ENCODE results near the gene SCN7A.

The SCN7A gene

DNA sequence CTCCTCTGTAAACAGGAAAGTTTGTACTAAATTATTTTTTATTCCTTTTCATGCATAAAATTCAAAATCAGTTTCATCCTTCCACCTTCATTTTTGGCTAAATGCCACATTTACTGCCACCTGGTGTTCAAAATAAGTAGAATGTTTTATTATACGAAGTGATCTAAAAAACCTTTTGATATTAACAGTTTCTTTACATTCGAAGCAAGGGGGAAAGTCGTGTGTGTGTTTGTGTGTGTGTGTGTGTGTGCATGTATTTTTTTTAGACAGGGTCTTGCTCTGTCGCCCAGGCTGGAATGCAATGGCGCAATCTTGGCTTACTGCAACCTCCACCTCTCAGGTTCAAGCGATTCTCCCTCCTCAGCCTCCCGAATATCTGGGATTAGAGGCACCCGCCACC is 109.3 kb downstream of the SCN7A start:
- Histone ChIP-seq H3K9me3 (ENCODE audit: control extremely low read depth in 1 of 5, control insufficient read depth in 4 of 5, insufficient read depth in 2 of 5, low read depth in 1 of 5, low read length in 4 of 5) (no peaks in the 10 kb centered on the region), H3K4me3 (ENCODE audit: control insufficient read depth in 1 of 7, extremely low read depth in 1 of 7, insufficient read depth in 4 of 7, low read depth in 2 of 7, low read length in 6 of 7) (no peak overlapping the region), H3K4me1 (ENCODE audit: control extremely low read depth in 1 of 4, control insufficient read depth in 4 of 4, insufficient read depth in 4 of 4, low read length in 3 of 4) (peaks cover 0 to 2% (median 0%) of the 10 kb centered on the region in 4 experiments), H3K27ac (ENCODE audit: insufficient read depth in 1 of 2, low read depth in 1 of 2, low read length in 2 of 2, poor library complexity in 1 of 2, severe bottlenecking in 2 of 2) (no peak overlapping the region), H3K27me3 (replicated peaks in 2 of 5; ENCODE audit: control insufficient read depth in 4 of 5, insufficient read depth in 5 of 5, low read length in 4 of 5) (no peaks in the 10 kb centered on the region), H3K36me3 (ENCODE audit: control insufficient read depth in 4 of 4, insufficient read depth in 4 of 4, low read length in 3 of 4) (no peaks in the 10 kb centered on the region)
- DNase-seq, result peak; percentile 38 to 77 (median 66)
- POLR2A ChIA-PET, result no interaction called here
- WGBS (ENCODE audit: insufficient coverage), result 100% methylated on average over 5 of the region's 8 CpGs
- CTCF ChIA-PET, result interaction anchor here (0.9 to 4.1 kb wide), 9 partner anchors 9 to 45 kb away, joined by 3 to 37 read pairs (median 3); partner anchors contain the start of gene SCN9A

DNA sequence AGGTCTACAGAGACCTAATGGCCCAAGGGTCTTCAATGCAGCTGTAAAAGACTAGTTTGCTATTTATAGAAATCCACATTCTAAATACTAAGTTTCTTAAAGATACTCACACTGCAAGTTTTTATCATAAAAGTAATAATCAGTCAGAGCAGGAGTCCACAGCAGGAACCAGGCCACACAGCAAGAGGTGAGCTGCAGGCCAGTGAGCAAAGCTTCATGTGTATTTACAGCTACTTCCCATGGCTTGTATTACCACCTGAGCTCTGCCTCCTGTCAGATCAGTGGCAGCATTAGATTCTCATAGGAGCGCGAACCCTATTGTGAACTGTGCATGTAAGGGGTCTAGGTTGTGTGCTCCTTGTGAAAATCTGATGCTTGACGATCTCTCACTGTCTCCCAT is 111.6 kb downstream of the SCN7A start:
- no peaks in the 10 kb centered on the region for H3K4me1 ChIP-seq (ENCODE audit: control extremely low read depth in 1 of 4, control insufficient read depth in 4 of 4, insufficient read depth in 4 of 4, low read length in 3 of 4)
- no peaks in the 10 kb centered on the region for H3K36me3 ChIP-seq (ENCODE audit: control insufficient read depth in 4 of 4, insufficient read depth in 4 of 4, low read length in 3 of 4)
- H3K4me3 ChIP-seq (ENCODE audit: control insufficient read depth in 1 of 7, extremely low read depth in 1 of 7, insufficient read depth in 4 of 7, low read depth in 2 of 7, low read length in 6 of 7), result no peak overlapping the region
- CTCF ChIA-PET, result interaction anchor here (1.5 to 3.8 kb wide), 3 partner anchors 8 to 29 kb away, joined by 3 to 33 read pairs (median 7); no protein-coding TSS in a partner anchor
- H3K27me3 ChIP-seq (replicated peaks in 2 of 5; ENCODE audit: control insufficient read depth in 4 of 5, insufficient read depth in 5 of 5, low read length in 4 of 5), result no peaks in the 10 kb centered on the region
- H3K9me3 ChIP-seq (ENCODE audit: control extremely low read depth in 1 of 5, control insufficient read depth in 4 of 5, insufficient read depth in 2 of 5, low read depth in 1 of 5, low read length in 4 of 5), result no peaks in the 10 kb centered on the region
- POLR2A ChIA-PET, result no interaction called here
- DNase-seq, result no peak
- no peak overlapping the region for H3K27ac ChIP-seq (ENCODE audit: insufficient read depth in 1 of 2, low read depth in 1 of 2, low read length in 2 of 2, poor library complexity in 1 of 2, severe bottlenecking in 2 of 2)
- no CpG with 5 or more reads among the region's 3 CpGs for WGBS (ENCODE audit: insufficient coverage)

DNA sequence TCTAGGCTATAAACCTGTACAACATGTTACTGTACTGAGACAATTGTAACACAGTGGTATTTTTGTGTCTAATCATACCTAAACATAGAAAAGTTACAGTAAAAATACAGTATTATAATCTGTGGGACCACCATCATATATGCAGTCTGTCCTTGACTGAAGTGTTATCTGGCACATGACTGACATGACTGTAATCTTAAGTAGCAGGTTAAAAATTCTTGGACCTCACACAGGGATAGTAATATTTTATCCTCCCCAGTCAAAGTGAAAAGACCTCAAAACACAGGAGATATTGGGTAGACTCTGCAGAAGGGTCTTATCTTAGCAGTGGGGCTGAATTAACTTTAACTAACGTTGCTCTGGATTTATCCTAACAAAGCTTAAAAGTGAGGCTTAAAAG is 113.4 kb downstream of the SCN7A start:
- H3K9me3 ChIP-seq (ENCODE audit: control extremely low read depth in 1 of 5, control insufficient read depth in 4 of 5, insufficient read depth in 2 of 5, low read depth in 1 of 5, low read length in 4 of 5), result no peaks in the 10 kb centered on the region
- H3K4me3 ChIP-seq (ENCODE audit: control insufficient read depth in 1 of 7, extremely low read depth in 1 of 7, insufficient read depth in 4 of 7, low read depth in 2 of 7, low read length in 6 of 7), result no peak overlapping the region
- H3K27ac ChIP-seq (ENCODE audit: insufficient read depth in 1 of 2, low read depth in 1 of 2, low read length in 2 of 2, poor library complexity in 1 of 2, severe bottlenecking in 2 of 2), result no peak overlapping the region
- H3K27me3 ChIP-seq (replicated peaks in 2 of 5; ENCODE audit: control insufficient read depth in 4 of 5, insufficient read depth in 5 of 5, low read length in 4 of 5), result no peaks in the 10 kb centered on the region
- no peak for DNase-seq
- WGBS (ENCODE audit: insufficient coverage), result 100% methylated on average over 1 of the region's 1 CpG
- ChIA-PET CTCF (interaction anchor here (0.9 to 3.8 kb wide), 2 partner anchors 17 to 20 kb away, joined by 3 to 33 read pairs; no protein-coding TSS in a partner anchor), POLR2A (no interaction called here)
- H3K4me1 ChIP-seq (ENCODE audit: control extremely low read depth in 1 of 4, control insufficient read depth in 4 of 4, insufficient read depth in 4 of 4, low read length in 3 of 4), result peaks cover 0 to 7% (median 4%) of the 10 kb centered on the region in 4 experiments
- H3K36me3 ChIP-seq (ENCODE audit: control insufficient read depth in 4 of 4, insufficient read depth in 4 of 4, low read length in 3 of 4), result no peaks in the 10 kb centered on the region

DNA sequence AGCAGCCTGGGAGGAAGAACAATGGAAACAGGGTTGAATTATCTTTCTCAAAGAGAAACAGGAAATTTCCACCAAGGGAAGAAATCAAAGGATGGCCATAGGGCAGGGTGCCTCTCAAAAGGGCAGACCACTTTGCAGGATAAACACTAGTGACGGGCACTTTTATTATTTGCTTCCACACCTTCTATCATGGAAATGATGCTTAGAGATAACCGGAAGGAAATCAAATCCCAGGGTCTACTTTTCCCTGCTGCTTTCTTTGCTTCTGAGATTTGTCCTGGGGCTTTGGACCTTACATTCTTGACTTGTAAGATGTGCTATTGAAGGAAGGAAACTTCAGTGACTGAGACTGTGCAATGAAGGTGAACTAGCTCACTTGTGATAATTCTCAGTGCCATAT is 117.2 kb downstream of the SCN7A start:
- Histone ChIP-seq H3K27me3 (replicated peaks in 2 of 5; ENCODE audit: control insufficient read depth in 4 of 5, insufficient read depth in 5 of 5, low read length in 4 of 5) (no peaks in the 10 kb centered on the region), H3K9me3 (ENCODE audit: control extremely low read depth in 1 of 5, control insufficient read depth in 4 of 5, insufficient read depth in 2 of 5, low read depth in 1 of 5, low read length in 4 of 5) (no peaks in the 10 kb centered on the region), H3K27ac (ENCODE audit: insufficient read depth in 1 of 2, low read depth in 1 of 2, low read length in 2 of 2, poor library complexity in 1 of 2, severe bottlenecking in 2 of 2) (no peak overlapping the region), H3K36me3 (ENCODE audit: control insufficient read depth in 4 of 4, insufficient read depth in 4 of 4, low read length in 3 of 4) (no peaks in the 10 kb centered on the region), H3K4me1 (ENCODE audit: control extremely low read depth in 1 of 4, control insufficient read depth in 4 of 4, insufficient read depth in 4 of 4, low read length in 3 of 4) (peaks cover 10 to 34% (median 24%) of the 10 kb centered on the region in 4 experiments), H3K4me3 (ENCODE audit: control insufficient read depth in 1 of 7, extremely low read depth in 1 of 7, insufficient read depth in 4 of 7, low read depth in 2 of 7, low read length in 6 of 7) (peak overlapping the region in 4 of 7 experiments; percentile 83 to 94 (median 93))
- DNase-seq, result no peak
- WGBS (ENCODE audit: insufficient coverage), result 89% methylated on average over 2 of the region's 2 CpGs
- CTCF ChIA-PET, result interaction anchor here (1.2 to 2.1 kb wide), 2 partner anchors 9 to 16 kb away, joined by 5 to 8 read pairs; no protein-coding TSS in a partner anchor
- POLR2A ChIA-PET, result no interaction called here

DNA sequence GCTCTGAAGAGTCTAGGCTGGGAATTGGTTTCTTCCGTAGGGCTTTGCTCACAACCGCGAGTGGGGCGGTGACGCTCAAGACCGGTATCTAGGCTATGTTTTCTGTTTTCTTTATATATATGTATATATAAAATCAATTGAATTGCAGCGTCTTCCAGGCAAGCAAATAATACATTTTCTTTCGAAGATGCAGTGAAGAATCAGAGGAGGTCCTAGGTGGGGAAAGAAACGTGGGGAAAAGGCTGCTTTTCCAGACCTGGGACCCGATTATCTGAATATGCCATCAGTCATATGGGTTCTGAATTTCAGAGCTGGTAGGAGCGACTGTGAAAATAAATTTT is 117.6 kb downstream of the SCN7A start:
- Histone ChIP-seq H3K4me1 (ENCODE audit: control extremely low read depth in 1 of 4, control insufficient read depth in 4 of 4, insufficient read depth in 4 of 4, low read length in 3 of 4) (peaks cover 10 to 34% (median 24%) of the 10 kb centered on the region in 4 experiments), H3K4me3 (ENCODE audit: control insufficient read depth in 1 of 7, extremely low read depth in 1 of 7, insufficient read depth in 4 of 7, low read depth in 2 of 7, low read length in 6 of 7) (peak overlapping the region; percentile 66 to 94 (median 88)), H3K27me3 (replicated peaks in 2 of 5; ENCODE audit: control insufficient read depth in 4 of 5, insufficient read depth in 5 of 5, low read length in 4 of 5) (no peaks in the 10 kb centered on the region), H3K9me3 (ENCODE audit: control extremely low read depth in 1 of 5, control insufficient read depth in 4 of 5, insufficient read depth in 2 of 5, low read depth in 1 of 5, low read length in 4 of 5) (no peaks in the 10 kb centered on the region), H3K36me3 (ENCODE audit: control insufficient read depth in 4 of 4, insufficient read depth in 4 of 4, low read length in 3 of 4) (no peaks in the 10 kb centered on the region), H3K27ac (ENCODE audit: insufficient read depth in 1 of 2, low read depth in 1 of 2, low read length in 2 of 2, poor library complexity in 1 of 2, severe bottlenecking in 2 of 2) (peak overlapping the region in 1 of 2 experiments; percentile 58)
- POLR2A ChIA-PET, result no interaction called here
- WGBS (ENCODE audit: insufficient coverage), result 8% methylated on average over 4 of the region's 11 CpGs
- CTCF ChIA-PET, result interaction anchor here (1.2 to 1.9 kb wide), 4 partner anchors 8 to 26 kb away, joined by 3 to 14 read pairs (median 4); no protein-coding TSS in a partner anchor
- no peak for DNase-seq

DNA sequence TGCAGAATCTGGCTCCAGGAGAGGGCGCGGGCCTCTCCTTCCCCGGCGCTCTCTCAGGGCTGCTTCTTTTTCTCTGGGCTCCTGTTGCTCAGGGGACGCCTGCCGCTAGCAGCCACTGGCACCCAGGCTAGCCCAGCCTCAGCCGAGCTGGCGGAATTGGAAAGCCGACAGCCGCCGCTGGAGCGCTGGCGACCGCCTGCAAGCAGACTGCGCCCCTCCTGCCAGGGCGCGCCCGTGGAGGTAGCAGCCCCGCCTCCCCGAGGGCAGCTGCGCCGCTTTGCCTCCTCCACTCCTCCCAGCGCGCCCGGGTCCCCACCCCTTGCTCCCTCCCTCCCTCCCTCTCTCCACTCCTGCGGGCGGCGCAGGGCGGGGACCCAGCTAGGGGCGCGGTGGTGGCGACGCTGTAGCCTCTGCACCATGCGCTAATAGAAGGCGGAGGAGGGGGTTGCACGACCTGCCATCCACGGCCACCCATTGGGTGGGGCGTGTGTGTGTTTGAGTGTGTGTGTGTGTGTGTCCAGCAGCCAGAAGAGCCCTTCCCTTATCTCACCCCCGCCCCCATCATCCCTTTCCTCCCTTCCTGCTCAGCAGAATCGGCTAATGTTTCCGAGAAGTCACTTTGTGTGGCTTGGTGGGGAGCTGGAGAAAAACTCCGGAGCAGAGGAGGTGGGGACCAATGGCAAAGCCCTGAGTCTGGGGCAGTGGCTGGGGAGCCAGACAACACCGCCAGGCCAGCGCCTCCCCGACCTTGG is 118.1 kb downstream of the SCN7A start, which contains the start of gene SCN9A:
Gene SCN9A (minus strand): TSS at position 209 of the 752 bp plus-strand sequence. CDS start 64,188 bp downstream, outside the sequence.
- 0% methylated on average over 23 of the region's 45 CpGs for WGBS (ENCODE audit: insufficient coverage)
- peak within 1 kb of the TSS in 1 of 2 experiments; percentile 68 for H3K27ac ChIP-seq (ENCODE audit: insufficient read depth in 1 of 2, low read depth in 1 of 2, low read length in 2 of 2, poor library complexity in 1 of 2, severe bottlenecking in 2 of 2)
- peak within 1 kb of the TSS; percentile 66 to 94 (median 88) for H3K4me3 ChIP-seq (ENCODE audit: control insufficient read depth in 1 of 7, extremely low read depth in 1 of 7, insufficient read depth in 4 of 7, low read depth in 2 of 7, low read length in 6 of 7)
- H3K9me3 ChIP-seq (ENCODE audit: control extremely low read depth in 1 of 5, control insufficient read depth in 4 of 5, insufficient read depth in 2 of 5, low read depth in 1 of 5, low read length in 4 of 5), result no peaks in the 10 kb centered on the region
- H3K4me1 ChIP-seq (ENCODE audit: control extremely low read depth in 1 of 4, control insufficient read depth in 4 of 4, insufficient read depth in 4 of 4, low read length in 3 of 4), result peaks cover 12 to 37% (median 26%) of the 10 kb centered on the region in 4 experiments
- no peaks in the 10 kb centered on the region for H3K36me3 ChIP-seq (ENCODE audit: control insufficient read depth in 4 of 4, insufficient read depth in 4 of 4, low read length in 3 of 4)
- H3K27me3 ChIP-seq (replicated peaks in 2 of 5; ENCODE audit: control insufficient read depth in 4 of 5, insufficient read depth in 5 of 5, low read length in 4 of 5), result no peaks in the 10 kb centered on the region
- CTCF ChIA-PET, result interaction anchor here (0.8 to 1.9 kb wide), 7 partner anchors 8 to 50 kb away, joined by 3 to 14 read pairs (median 4); no protein-coding TSS in a partner anchor
- peak; percentile 90 to 98 (median 96) for DNase-seq
- POLR2A ChIA-PET, result interaction anchor here (0.5 kb wide), 1 partner anchor 101 kb away, joined by 3 read pairs; no protein-coding TSS in a partner anchor

All from common myeloid progenitor, CD34-positive (primary cell).